Thoracic aorta (tissue), 2 donors: ENCODE results near the gene CALN1. TPM values are rescaled to one million over a fixed set of nuclear protein-coding genes. Genes with fewer than 3 reads are reported as not detected.

Experiments
- ATAC-seq: fragments of 150-250 bp; one replicate; pipeline ENCODE4 v1.8.0; 2017; ENCODE audit warnings: low read depth; ENCODE audit not compliant: insufficient number of reproducible peaks, low FRiP score
- DNase-seq: peaks from one replicate; pipeline ENCODE4 v3.0.0-alpha.2; 2020; ENCODE audit warnings: low spot score
- H3K27ac ChIP-seq, 2 donors: fragments of 200-600 bp; sonication (generic); 1 replicate in 1 of 2; 2 replicates in 1 of 2; pipeline ENCODE4 v1.5.1; 2016; ENCODE audit warnings: mild to moderate bottlenecking in 2 of 2, moderate library complexity in 2 of 2
- H3K27me3 ChIP-seq: fragments of 200-600 bp; sonication (generic); replicated peaks from 2 replicates; pipeline ENCODE4 v1.6.0; 2016; ENCODE audit warnings: mild to moderate bottlenecking; ENCODE audit not compliant: insufficient read depth
- H3K36me3 ChIP-seq: fragments of 200-600 bp; sonication (generic); one replicate; pipeline ENCODE4 v1.5.1; 2016
- H3K4me1 ChIP-seq, 2 donors: fragments of 200-600 bp; sonication (generic); 1 replicate in 1 of 2; 2 replicates in 1 of 2; pipeline versions ENCODE4 v1.5.1 to v1.6.0; 2016; ENCODE audit warnings: low read depth in 2 of 2, mild to moderate bottlenecking in 1 of 2; ENCODE audit not compliant: control insufficient read depth in 1 of 2
- H3K4me3 ChIP-seq: fragments of 200-600 bp; sonication (generic); 2 replicates; pipeline ENCODE4 v1.5.1; 2016; ENCODE audit warnings: mild to moderate bottlenecking
- H3K9me3 ChIP-seq: fragments of 200-600 bp; sonication (generic); 2 replicates; pipeline ENCODE4 v1.5.1; 2016
- CTCF ChIP-seq: fragments of 200-600 bp; sonication (generic); IDR thresholded peaks from one replicate; pipeline ENCODE4 v1.5.1; 2019; ENCODE audit warnings: antibody characterized with exemption
- total RNA-seq, 2 donors: library from RNA; depleted of rRNA; stranded (reverse); fragments of >200 nt; gene quantifications; one replicate each; pipeline versions ENCODE4 v1.1.0 to v1.2.3, GENCODE V29; 2016

Gene CALN1
- total RNA-seq, 2 donors from 2014 or later, result not detected

GRCh38 chr7:71991586-71991985 lies 420.6 kb downstream of the CALN1 start:
- no peak for TF ChIP-seq CTCF

GRCh38 chr7:71990138-71990462 lies 422.0 kb downstream of the CALN1 start:
- Histone ChIP-seq H3K9me3 (no peaks in the 10 kb centered on the region), H3K4me1 (no peaks in the 10 kb centered on the region), H3K27me3 (no peaks in the 10 kb centered on the region), H3K36me3 (no peaks in the 10 kb centered on the region), H3K4me3 (no peak overlapping the region), H3K27ac (no peak overlapping the region)
- ATAC-seq (no peak), DNase-seq (no peak)
- TF ChIP-seq CTCF, result no peak

More at GRCh38 chr7:71991586-71991985, 420.6 kb downstream of the CALN1 start:
- no peak overlapping the region for H3K4me3 ChIP-seq
- no peaks in the 10 kb centered on the region for H3K27me3 ChIP-seq
- ATAC-seq (no peak), DNase-seq (no peak)
- no peaks in the 10 kb centered on the region for H3K36me3 ChIP-seq
- H3K27ac ChIP-seq, result no peak overlapping the region
- H3K4me1 ChIP-seq, result no peaks in the 10 kb centered on the region
- H3K9me3 ChIP-seq, result no peaks in the 10 kb centered on the region

GRCh38 chr7:71988201-71988600 lies 423.9 kb downstream of the CALN1 start:
- no peaks in the 10 kb centered on the region for H3K9me3 ChIP-seq
- no peak overlapping the region for H3K4me3 ChIP-seq
- ATAC-seq, result no peak
- H3K27ac ChIP-seq, result no peak overlapping the region
- H3K36me3 ChIP-seq, result no peaks in the 10 kb centered on the region
- no peaks in the 10 kb centered on the region for H3K4me1 ChIP-seq
- no peaks in the 10 kb centered on the region for H3K27me3 ChIP-seq
- no peak for DNase-seq
- no peak for TF ChIP-seq CTCF

GRCh38 chr7:71987200-71987767 lies 424.9 kb downstream of the CALN1 start:
- no peak overlapping the region for H3K4me3 ChIP-seq
- no peaks in the 10 kb centered on the region for H3K27me3 ChIP-seq
- no peak for TF ChIP-seq CTCF
- ATAC-seq (no peak), DNase-seq (no peak)
- no peak overlapping the region for H3K27ac ChIP-seq
- H3K36me3 ChIP-seq, result no peaks in the 10 kb centered on the region
- no peaks in the 10 kb centered on the region for H3K4me1 ChIP-seq
- H3K9me3 ChIP-seq, result no peaks in the 10 kb centered on the region

GRCh38 chr7:71984348-71984747 lies 427.8 kb downstream of the CALN1 start:
- DNase-seq (no peak), ATAC-seq (no peak)
- Histone ChIP-seq H3K36me3 (no peaks in the 10 kb centered on the region), H3K4me3 (no peak overlapping the region), H3K27me3 (no peaks in the 10 kb centered on the region), H3K27ac (no peak overlapping the region), H3K9me3 (no peaks in the 10 kb centered on the region), H3K4me1 (no peaks in the 10 kb centered on the region)
- no peak for TF ChIP-seq CTCF
